ENCODE data around the gene ANKRD53. TPM values are rescaled to one million over a fixed set of nuclear protein-coding genes. Genes with fewer than 3 reads are reported as not detected.

Gene ANKRD53
- total RNA-seq, 4 donors from 2014 or later, result 2.9 to 5.5 TPM; not detected in 2

Other genes starting within 250 kb of the ANKRD53 start
- 1 to 10 TPM; 1.4 to 2.3 (median 1.5) TPM for gene ADD2, start 210.4 kb upstream of the ANKRD53 start, total RNA-seq
- not detected for gene FIGLA, start 188.0 kb upstream of the ANKRD53 start, total RNA-seq
- 1 to 10 TPM in 2 of 4 donors, under 1 TPM in 2; 0.60 to 3.0 (median 0.93) TPM for gene CLEC4F, start 158.0 kb upstream of the ANKRD53 start, total RNA-seq
- 10 to 100 TPM; 25.4 to 81.3 (median 50.5) TPM for gene CD207, start 142.8 kb upstream of the ANKRD53 start, total RNA-seq
- 1 to 10 TPM; 1.2 to 5.8 (median 3.1) TPM for gene VAX2, start 78.1 kb upstream of the ANKRD53 start, total RNA-seq
- 10 to 100 TPM; 22.7 to 66.9 (median 39.5) TPM for gene ATP6V1B1, start 42.7 kb upstream of the ANKRD53 start, total RNA-seq
- gene TEX261, start 16.2 kb downstream of the ANKRD53 start, total RNA-seq, result 10 to 100 TPM; 19.7 to 31.0 (median 26.8) TPM
- gene NAGK, start 90.0 kb downstream of the ANKRD53 start, total RNA-seq, result 100 to 1,000 TPM; 122 to 233 (median 153) TPM
- 10 to 100 TPM; 20.9 to 45.8 (median 25.5) TPM for gene MCEE, start 151.6 kb downstream of the ANKRD53 start, total RNA-seq
- gene MPHOSPH10, start 152.0 kb downstream of the ANKRD53 start, total RNA-seq, result 10 to 100 TPM; 16.7 to 34.0 (median 24.7) TPM
- gene PAIP2B, start 248.5 kb downstream of the ANKRD53 start, total RNA-seq, result 10 to 100 TPM; 21.0 to 30.3 (median 26.7) TPM